ENCODE measurements around the gene ELP4. TPM values are rescaled to one million over a fixed set of nuclear protein-coding genes. Genes with fewer than 3 reads are reported as not detected.

The ELP4 gene
- total and polyA plus RNA-seq, 2 donors from 2014 or later: 20.3 to 26.2 TPM

DNA sequence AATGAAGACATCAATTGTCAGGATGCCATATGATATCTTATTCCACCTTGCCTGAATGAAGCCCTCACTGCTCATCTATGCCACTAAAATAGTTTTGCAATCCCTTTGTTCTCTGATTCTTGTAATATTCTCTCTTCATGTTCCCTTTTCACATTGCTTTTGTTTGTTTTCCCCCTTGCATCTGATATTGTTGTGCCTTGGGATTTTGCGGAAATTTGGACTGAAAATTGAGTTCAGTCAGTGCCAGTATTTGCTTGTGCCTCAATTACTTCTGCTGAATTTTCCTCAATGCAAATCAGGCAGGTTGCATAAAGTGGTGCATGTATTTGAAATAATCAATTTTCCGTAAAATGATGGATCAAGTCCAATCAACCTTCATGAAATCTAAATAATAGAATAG is 203.3 kb downstream of the ELP4 start:
- intact Hi-C loops (cut with DNase I): no loop called here
- Histone ChIP-seq H3K4me3 (ENCODE audit: low read length in 3 of 3) (no peak overlapping the region), H3K27ac (ENCODE audit: low read depth in 2 of 2, low read length in 2 of 2) (no peak overlapping the region), H3K9ac (ENCODE audit: low read length in 3 of 3) (no peak overlapping the region), H3K4me1 (ENCODE audit: control insufficient read depth in 2 of 3, insufficient read depth in 2 of 3, low read depth in 1 of 3, low read length in 3 of 3) (no peaks in the 10 kb centered on the region), H3K36me3 (ENCODE audit: control insufficient read depth in 2 of 3, insufficient read depth in 3 of 3, low read length in 3 of 3) (no peaks in the 10 kb centered on the region), H3K9me3 (ENCODE audit: control insufficient read depth in 2 of 3, insufficient read depth in 1 of 3, low read length in 3 of 3) (no peaks in the 10 kb centered on the region), H3K27me3 (ENCODE audit: control insufficient read depth, insufficient read depth, low read length) (no peaks in the 10 kb centered on the region)
- FAIRE-seq (no peak), DNase-seq (no peak)
- TF ChIP-seq, protein P1, sequence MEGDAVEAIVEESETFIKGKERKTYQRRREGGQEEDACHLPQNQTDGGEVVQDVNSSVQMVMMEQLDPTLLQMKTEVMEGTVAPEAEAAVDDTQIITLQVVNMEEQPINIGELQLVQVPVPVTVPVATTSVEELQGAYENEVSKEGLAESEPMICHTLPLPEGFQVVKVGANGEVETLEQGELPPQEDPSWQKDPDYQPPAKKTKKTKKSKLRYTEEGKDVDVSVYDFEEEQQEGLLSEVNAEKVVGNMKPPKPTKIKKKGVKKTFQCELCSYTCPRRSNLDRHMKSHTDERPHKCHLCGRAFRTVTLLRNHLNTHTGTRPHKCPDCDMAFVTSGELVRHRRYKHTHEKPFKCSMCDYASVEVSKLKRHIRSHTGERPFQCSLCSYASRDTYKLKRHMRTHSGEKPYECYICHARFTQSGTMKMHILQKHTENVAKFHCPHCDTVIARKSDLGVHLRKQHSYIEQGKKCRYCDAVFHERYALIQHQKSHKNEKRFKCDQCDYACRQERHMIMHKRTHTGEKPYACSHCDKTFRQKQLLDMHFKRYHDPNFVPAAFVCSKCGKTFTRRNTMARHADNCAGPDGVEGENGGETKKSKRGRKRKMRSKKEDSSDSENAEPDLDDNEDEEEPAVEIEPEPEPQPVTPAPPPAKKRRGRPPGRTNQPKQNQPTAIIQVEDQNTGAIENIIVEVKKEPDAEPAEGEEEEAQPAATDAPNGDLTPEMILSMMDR (IDR thresholded peaks at IDR 0.05; ENCODE audit: borderline replicate concordance, extremely low read depth, insufficient read depth): no peak

DNA sequence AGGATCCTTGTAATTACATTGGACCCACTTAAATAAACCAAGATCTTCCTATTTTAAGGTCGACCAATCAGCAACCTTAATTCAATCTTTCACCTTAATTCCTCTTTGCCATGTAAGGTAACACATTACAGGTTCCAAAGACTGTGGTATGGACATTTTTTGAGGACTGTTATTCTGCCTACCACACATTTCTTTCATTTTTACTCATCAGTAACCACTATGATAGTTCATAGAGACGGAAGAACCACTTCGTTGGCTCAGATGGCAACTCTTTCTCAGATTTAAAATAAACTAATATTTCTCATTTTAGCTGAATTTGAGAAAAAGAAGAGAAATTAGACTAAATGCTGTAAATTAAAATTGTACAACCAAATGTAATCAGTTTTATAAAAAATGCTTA is 205.3 kb downstream of the ELP4 start:
- Histone ChIP-seq H3K9ac (ENCODE audit: low read length in 3 of 3) (no peak overlapping the region), H3K9me3 (ENCODE audit: control insufficient read depth in 2 of 3, insufficient read depth in 1 of 3, low read length in 3 of 3) (no peaks in the 10 kb centered on the region), H3K4me3 (ENCODE audit: low read length in 3 of 3) (no peak overlapping the region), H3K4me1 (ENCODE audit: control insufficient read depth in 2 of 3, insufficient read depth in 2 of 3, low read depth in 1 of 3, low read length in 3 of 3) (no peaks in the 10 kb centered on the region), H3K27me3 (ENCODE audit: control insufficient read depth, insufficient read depth, low read length) (no peaks in the 10 kb centered on the region), H3K27ac (ENCODE audit: low read depth in 2 of 2, low read length in 2 of 2) (no peak overlapping the region), H3K36me3 (ENCODE audit: control insufficient read depth in 2 of 3, insufficient read depth in 3 of 3, low read length in 3 of 3) (no peaks in the 10 kb centered on the region)
- DNase-seq (no peak), FAIRE-seq (no peak)
- TF ChIP-seq, protein P1 (IDR thresholded peaks at IDR 0.05; ENCODE audit: borderline replicate concordance, extremely low read depth, insufficient read depth): no peak
- intact Hi-C loops (cut with DNase I): no loop called here

DNA sequence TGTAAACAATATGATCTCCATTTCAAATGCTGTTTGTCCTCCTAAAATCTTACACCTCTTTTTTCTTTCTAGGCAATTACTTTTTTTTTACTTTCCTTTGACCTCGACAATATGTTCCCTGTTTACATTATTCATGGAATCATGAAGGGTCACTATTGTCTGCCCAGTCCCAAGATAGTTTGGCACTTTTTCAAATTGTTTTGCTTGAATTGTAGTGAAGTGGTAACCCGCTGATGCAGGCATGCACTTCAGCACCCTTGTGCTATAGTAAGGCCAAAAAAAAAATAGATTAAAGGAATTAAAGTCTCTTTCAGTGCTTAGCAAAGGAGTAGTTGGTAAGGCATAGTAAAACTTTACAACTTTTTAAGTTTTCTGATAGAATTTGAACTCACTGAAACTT is 210.7 kb downstream of the ELP4 start:
- intact Hi-C loops (cut with DNase I): no loop called here
- no peaks in the 10 kb centered on the region for H3K27me3 ChIP-seq (ENCODE audit: control insufficient read depth, insufficient read depth, low read length)
- H3K36me3 ChIP-seq (ENCODE audit: control insufficient read depth in 2 of 3, insufficient read depth in 3 of 3, low read length in 3 of 3): no peaks in the 10 kb centered on the region
- FAIRE-seq: no peak
- H3K27ac ChIP-seq (ENCODE audit: low read depth in 2 of 2, low read length in 2 of 2): no peak overlapping the region
- no peaks in the 10 kb centered on the region for H3K9me3 ChIP-seq (ENCODE audit: control insufficient read depth in 2 of 3, insufficient read depth in 1 of 3, low read length in 3 of 3)
- TF ChIP-seq, protein P1 (IDR thresholded peaks at IDR 0.05; ENCODE audit: borderline replicate concordance, extremely low read depth, insufficient read depth): no peak
- no peak overlapping the region for H3K9ac ChIP-seq (ENCODE audit: low read length in 3 of 3)
- H3K4me1 ChIP-seq (ENCODE audit: control insufficient read depth in 2 of 3, insufficient read depth in 2 of 3, low read depth in 1 of 3, low read length in 3 of 3): no peaks in the 10 kb centered on the region
- H3K4me3 ChIP-seq (ENCODE audit: low read length in 3 of 3): no peak overlapping the region
- no peak for DNase-seq

DNA sequence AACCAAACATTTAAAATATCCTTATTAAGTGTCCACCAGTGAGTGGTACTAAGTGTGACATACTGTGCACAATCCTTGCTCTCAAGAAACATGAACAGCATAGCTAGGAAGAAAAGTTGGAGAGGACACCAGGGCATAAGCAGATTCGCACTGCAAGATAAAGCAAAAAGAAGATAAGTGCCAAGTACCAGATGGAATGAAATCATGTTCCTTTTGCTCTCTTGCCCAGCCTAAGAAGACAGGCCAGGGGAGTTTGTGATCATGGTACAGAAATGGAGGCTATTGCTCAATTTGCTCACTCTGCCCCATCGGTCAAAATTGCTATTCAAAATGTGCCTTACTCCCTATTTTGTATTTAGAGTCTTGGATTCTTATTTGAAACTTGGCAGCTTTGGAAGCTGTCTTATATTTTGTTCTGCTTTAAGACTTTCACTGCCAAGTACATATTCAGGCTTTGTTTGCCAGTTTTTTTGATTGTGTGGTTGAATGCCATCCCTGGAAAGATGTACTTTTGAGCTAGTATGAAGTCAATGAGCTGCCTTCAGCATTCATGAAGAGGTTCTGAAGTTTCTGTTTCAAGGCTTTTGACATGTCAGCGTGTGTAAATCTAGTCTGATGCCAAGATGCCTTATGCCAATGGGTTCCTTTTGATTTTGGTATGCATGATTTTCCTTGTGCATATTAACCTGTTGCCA is 211.3 kb downstream of the ELP4 start:
- Histone ChIP-seq H3K9ac (ENCODE audit: low read length in 3 of 3) (no peak overlapping the region), H3K27me3 (ENCODE audit: control insufficient read depth, insufficient read depth, low read length) (no peaks in the 10 kb centered on the region), H3K9me3 (ENCODE audit: control insufficient read depth in 2 of 3, insufficient read depth in 1 of 3, low read length in 3 of 3) (no peaks in the 10 kb centered on the region), H3K4me1 (ENCODE audit: control insufficient read depth in 2 of 3, insufficient read depth in 2 of 3, low read depth in 1 of 3, low read length in 3 of 3) (no peaks in the 10 kb centered on the region), H3K4me3 (ENCODE audit: low read length in 3 of 3) (no peak overlapping the region), H3K27ac (ENCODE audit: low read depth in 2 of 2, low read length in 2 of 2) (no peak overlapping the region), H3K36me3 (ENCODE audit: control insufficient read depth in 2 of 3, insufficient read depth in 3 of 3, low read length in 3 of 3) (no peaks in the 10 kb centered on the region)
- no peak for FAIRE-seq
- TF ChIP-seq, protein P1 (IDR thresholded peaks at IDR 0.05; ENCODE audit: borderline replicate concordance, extremely low read depth, insufficient read depth): no peak
- no peak for DNase-seq
- intact Hi-C loops (cut with DNase I): no loop called here

Data from kidney (tissue), 14 donors.